Stimulated activated CD4-positive, alpha-beta T cell treated with anti-CD3 and anti-CD28 coated beads, Interleukin-2, amount 100 ng/mL, for 24 hours (primary cell): Measurements from ENCODE around the gene GBE1.

ENCODE experiments used
- DNase-seq, 2 donors: peaks; one replicate each; pipeline ENCODE4 v3.0.0-alpha.2; 2020

The GBE1 gene

GRCh38 chr3:81696090-81696489 is 65.4 kb downstream of the GBE1 start:
- DNase-seq: no peak

DNA sequence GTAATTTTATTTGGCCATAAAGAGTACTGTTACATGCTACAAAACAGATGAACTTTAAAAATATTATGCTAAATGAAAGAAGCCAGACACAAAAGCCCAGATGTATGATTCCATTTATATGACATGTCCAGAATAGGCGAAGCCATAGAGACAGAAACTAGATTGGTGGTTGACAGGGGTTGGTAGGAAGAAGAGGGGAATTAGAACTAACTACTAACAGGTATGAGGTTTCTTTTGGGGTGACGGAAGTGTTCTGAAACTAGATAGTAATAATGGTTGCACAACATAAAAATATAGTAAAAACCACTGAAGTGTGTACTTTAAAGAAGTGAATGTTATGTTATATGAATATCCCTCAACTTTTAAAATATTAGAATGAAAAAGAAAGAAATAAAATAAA is 66.1 kb downstream of the GBE1 start:
- DNase-seq: no peak

- DNase-seq: no peak
Measured at GRCh38 chr3:81694662-81695061, 66.8 kb downstream of the GBE1 start.

DNA sequence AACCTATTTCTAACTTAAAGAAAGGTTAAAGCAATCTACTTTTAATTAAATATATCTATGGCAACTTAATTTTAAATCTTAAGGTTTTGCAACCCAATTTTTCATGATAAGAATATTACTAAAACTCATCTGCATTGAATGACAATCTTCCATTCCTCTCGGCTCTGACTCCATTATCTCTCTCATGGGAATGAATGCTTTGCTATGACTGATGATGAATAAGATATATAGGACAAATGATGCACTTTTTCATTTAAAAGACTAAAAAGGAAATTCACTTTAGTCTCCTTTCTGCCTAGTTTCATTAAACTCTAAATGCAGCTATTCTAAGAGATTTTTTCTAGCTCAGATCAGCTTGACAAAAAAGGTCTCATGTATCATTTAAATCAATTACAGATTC is 68.7 kb downstream of the GBE1 start:
- no peak for DNase-seq

DNA sequence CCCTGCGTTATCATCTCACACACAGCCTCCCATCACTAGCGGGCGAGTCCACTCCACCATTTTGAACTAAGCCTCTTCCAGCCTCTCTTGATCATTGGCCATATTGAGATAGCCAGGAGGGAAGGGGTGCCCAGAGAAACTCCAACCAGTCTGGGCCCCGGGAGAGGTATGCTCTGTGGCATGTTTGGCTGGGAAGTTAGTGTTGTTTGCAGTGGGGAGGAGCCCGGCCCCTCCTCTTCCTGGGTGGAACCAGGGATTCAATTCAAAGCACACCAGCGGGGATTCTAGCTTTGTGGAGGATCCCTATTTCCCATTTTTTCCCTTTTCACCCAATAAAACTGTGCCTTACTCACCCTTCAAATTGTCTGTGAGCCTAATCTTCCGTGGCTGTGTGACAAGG is 71.8 kb downstream of the GBE1 start:
- no peak for DNase-seq

- no peak for DNase-seq
Measured at GRCh38 chr3:81684751-81685395, 76.6 kb downstream of the GBE1 start.

- DNase-seq: no peak
Measured at GRCh38 chr3:81676706-81677456, 84.6 kb downstream of the GBE1 start.

DNA sequence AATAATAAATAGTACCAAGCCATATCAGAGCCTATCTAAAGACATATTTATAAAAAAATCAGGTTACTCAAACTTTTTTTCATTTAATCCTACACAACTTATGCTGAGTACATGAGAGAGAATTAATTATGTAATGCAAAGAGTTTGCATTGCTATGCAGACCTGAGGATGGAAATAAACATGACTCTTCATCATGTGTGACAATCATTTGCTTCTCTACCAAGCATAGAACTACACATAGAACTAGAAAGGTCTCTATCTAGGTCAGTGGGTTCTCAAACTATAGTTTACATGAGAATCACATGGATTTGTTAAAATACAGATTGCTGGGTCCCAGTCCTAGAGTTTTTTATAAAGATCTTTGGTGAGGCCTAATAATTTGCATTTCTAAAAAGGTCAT is 86.8 kb downstream of the GBE1 start:
- DNase-seq: no peak

- no peak for DNase-seq
Measured at GRCh38 chr3:81668283-81668682, 93.2 kb downstream of the GBE1 start.

DNA sequence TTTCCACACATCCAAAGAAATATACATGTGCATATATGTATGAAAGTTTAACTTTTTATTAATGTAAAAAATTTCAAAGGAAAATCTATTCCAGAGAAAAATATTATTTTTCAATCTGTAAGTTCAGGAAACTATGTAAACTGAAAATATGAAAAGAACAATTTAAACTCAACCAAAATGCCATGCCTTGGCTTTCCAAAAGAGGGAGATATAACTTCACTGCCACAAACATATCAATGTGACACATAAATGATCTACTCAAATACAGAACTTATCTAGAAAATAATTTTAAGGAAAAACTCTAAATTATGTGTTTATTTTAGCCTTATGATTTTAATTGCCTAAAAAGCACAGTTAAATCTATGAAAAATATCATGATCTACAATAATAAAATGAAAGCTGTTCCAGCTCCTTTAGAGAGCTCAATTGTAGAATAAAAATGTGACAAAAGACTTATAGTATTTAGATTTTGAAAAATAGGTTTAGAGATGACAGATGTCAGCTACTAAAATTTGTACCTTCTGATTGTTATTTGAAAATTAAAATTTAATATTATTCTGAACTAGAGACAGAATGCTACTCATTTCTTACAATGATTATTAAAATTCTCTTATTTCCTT is 94.8 kb downstream of the GBE1 start:
- DNase-seq: no peak

- DNase-seq: no peak
Measured at GRCh38 chr3:81663114-81663513, 98.3 kb downstream of the GBE1 start.

- DNase-seq: no peak
Measured at GRCh38 chr3:81660036-81660435, 101.4 kb downstream of the GBE1 start.

DNA sequence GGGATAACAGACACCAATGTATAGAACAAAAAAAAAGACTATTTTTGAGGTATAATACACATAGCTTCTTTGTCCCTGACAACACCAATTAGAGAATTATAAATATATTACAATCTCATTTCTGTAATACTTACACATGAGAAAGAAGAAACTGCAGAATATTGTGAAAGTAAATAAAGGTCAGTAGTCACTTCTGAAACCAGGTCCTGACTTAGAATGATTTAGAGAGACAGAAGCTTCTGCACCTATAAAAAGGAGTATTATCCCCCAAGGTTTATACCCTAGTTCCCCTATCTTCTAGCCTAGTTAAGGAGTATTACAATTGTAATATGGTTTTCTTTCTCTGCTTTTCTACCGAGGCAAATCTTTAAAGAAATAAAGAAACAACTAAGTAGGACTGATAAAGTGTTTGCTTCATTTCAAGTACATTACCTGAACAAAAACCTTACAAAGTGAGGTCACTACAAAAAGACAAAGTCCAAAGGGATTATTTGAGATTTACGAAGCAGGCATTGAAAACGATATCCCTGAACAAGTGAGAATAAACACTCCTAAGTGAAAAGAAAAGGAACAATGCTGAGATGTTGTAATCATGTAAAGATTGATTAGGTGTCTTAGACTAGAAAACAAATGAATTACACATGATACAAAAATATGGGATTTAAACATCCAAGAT is 103.0 kb downstream of the GBE1 start:
- no peak for DNase-seq

DNA sequence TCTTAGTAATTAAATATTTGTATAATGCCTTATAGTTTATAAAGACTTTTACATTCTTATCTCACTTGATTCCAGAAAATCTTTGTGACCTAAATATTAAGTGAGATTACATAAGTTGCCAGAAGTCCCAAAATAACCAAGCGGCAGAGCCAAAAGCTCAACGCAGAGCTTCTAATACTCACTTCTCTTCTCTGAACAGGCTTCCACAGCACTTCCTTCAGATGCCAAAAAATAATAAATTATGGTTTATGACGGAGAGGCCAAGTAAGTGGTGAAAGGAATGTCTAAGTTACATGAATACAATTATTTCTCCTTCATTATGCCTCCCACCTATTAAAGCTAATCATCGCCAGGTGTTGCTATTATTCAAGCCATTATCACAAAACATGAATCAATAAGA is 110.3 kb downstream of the GBE1 start:
- no peak for DNase-seq

DNA sequence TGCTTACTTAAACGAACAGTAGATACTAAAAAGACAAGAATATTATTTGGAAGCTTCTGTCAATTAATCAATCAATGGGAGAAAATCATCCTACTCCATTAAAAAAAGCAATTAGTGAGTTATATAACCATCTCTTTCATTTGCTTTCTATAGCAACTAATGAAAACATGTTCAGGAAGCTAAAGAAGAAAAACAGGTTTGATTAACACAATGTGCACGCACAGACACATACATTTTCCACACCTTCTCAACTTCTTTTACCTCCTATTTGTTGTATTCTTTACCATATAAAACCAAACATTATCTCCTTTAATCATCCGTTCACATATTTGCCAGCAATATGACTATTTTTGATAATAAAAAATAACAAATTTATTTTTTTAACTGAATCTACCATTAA is 111.3 kb downstream of the GBE1 start:
- DNase-seq: no peak

GRCh38 chr3:81645248-81645647 is 116.2 kb downstream of the GBE1 start:
- DNase-seq: no peak

DNA sequence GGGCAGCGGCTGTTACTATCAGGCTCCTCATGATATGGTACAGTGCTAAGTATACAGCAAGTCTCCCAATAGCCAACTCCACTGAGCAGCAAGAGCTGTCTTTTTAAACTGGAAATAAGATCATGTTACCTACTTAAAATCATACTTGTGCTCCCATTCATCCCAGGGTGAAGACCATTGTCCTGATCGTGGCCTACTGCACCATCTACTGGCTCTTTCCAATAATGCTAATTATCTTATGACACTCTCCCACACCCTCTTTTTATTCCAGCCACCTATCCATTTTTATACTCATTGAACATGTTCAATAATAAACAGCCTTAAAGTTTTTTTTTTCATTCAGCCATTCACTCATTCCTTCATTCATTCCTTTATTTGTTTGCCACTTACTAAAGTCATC is 117.7 kb downstream of the GBE1 start:
- DNase-seq: no peak

DNA sequence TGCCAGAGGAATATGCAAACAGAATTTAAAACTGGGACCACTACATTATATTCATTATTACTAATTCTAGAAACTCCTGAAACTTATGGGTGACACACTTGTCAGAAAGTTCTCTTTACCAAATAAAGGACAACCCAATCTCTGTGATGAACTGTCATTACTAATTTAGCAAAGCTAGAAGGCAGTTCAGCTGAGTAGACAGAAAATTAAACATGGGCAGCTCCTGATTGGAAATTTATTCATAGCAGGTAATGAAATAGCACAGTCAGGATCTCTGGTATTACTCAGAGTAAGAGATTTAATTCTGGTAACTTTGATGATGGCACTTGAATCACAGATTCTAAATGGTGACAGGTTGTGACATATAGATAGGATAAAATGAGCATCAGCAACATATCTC is 123.0 kb downstream of the GBE1 start:
- no peak for DNase-seq

DNA sequence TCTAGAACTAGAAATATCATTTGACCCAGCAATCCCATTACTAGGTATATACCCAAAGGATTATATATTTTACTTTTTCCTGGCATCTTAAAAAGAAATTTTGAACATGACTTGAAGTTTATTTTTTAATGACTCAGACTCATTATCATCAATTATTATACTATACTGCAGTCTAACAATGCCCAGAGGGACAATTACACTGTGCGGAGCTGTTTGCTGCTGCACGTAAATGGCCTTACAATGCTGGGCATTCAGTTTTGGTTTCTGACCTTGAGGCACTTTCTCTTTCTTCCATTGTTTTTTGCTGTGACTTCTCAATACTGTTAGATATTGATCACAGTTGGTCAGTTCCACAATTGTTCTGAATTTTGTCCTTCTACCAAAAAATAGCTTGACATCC is 128.8 kb downstream of the GBE1 start:
- no peak for DNase-seq

DNA sequence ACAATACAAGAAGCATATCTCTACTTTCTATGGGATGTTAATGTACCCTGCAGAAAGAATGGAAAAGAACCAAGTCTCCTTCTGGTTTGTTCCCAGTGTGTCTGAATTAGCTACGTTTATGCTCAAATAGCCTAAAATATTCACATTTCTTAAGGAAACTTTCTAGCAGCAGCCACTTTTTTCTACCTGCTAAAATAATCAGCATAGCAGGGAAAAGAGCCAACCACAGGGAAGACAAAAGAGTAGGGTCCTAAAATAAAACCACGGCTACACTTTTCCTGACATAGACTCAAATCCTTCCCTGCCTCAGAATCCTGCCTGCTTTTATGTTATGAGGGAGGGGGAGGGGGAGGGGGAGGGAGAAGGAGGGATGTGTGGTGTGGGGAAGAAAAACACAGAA is 136.7 kb downstream of the GBE1 start:
- no peak for DNase-seq

DNA sequence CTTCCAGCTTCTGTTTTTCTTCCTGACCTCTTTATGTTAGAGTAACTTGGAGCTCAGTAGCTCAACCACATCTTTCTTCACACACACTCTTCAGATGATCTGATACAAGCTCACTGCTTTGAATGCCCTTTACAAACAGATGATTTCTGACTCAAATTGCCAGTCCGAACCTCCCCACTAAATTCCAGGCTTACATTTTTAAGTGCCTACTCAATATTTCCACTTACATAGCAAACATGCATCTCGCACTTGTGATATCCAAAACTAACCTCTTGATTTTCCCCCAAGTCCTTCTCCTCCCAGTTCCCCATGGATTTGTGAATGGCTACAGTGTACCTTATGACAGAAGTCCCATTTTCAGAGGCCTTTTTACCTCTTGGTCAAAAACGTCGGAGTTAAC is 139.1 kb downstream of the GBE1 start:
- no peak for DNase-seq

GRCh38 chr3:81621277-81621676 is 140.2 kb downstream of the GBE1 start:
- DNase-seq: no peak

- DNase-seq: no peak
Measured at GRCh38 chr3:81620849-81621248, 140.6 kb downstream of the GBE1 start.

DNA sequence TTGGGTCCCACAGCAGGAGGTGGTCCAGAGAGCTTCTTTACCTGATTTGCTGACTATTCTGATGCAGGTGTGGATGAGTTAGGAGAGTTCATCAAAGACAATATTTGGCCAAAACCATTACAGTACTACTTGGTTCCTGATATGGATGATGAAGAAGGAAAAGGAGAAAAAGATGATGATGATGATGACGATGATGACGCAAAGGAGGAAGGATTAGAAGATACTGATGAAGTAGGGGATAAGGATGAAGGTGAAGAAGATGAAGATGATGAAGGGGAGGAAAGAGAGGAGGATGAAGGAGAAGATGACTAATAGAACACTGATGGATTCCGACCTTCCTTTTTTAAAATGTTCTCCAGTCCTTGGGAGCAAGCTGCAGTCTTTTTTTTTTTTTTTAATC is 148.7 kb downstream of the GBE1 start:
- no peak for DNase-seq
